Measurements from ENCODE around the gene PLAGL2.

DNA sequence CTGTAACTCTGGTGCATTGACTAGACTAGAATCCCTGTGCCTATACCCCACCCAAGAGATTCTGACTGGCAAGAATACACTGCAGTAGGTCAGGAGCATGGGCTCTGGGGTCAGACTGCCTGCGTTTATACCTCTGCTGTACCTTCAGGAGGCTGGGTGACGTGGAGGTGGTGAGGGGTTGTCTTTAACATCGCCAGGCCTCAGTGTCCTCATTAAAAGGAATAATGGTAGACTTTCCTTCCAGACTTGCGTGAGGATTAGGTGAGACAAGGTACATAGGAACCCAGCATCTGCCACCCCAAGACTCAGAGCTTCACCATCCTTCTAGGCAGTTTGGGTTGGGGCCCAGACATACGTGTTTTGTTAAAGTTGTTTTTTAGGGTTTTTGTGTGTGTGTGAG, 53.8 kb downstream of the PLAGL2 start:
- TF ChIP-seq, protein P1, sequence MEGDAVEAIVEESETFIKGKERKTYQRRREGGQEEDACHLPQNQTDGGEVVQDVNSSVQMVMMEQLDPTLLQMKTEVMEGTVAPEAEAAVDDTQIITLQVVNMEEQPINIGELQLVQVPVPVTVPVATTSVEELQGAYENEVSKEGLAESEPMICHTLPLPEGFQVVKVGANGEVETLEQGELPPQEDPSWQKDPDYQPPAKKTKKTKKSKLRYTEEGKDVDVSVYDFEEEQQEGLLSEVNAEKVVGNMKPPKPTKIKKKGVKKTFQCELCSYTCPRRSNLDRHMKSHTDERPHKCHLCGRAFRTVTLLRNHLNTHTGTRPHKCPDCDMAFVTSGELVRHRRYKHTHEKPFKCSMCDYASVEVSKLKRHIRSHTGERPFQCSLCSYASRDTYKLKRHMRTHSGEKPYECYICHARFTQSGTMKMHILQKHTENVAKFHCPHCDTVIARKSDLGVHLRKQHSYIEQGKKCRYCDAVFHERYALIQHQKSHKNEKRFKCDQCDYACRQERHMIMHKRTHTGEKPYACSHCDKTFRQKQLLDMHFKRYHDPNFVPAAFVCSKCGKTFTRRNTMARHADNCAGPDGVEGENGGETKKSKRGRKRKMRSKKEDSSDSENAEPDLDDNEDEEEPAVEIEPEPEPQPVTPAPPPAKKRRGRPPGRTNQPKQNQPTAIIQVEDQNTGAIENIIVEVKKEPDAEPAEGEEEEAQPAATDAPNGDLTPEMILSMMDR (conservative IDR thresholded peaks at IDR 0.05; ENCODE audit: low read depth, low read length): no peak
- TF ChIP-seq EZH2 (IDR thresholded peaks at IDR 0.05; ENCODE audit: borderline replicate concordance, low read depth, low read length, poor library complexity, severe bottlenecking): no peak

All from A673 (cell line).